SK-N-SH (cell line): ENCODE measurements around the gene PSTPIP1. TPM values are rescaled to one million over a fixed set of nuclear protein-coding genes. Genes with fewer than 3 reads are reported as not detected.

Source experiments
- CTCF ChIA-PET: fragments of 300-600, 350-600 bp; formaldehyde crosslinking; extraction: SDS; loops from one replicate; lab custom pipeline; 2021; lab: Yijun Ruan, JAX
- POLR2A ChIA-PET: fragments of 350-600 bp; sonication (Branson Sonifier 250); formaldehyde crosslinking; extraction: SDS; loops from one replicate; lab custom pipeline; 2020; ENCODE audit warnings: antibody characterized with exemption, inconsistent platforms; lab: Yijun Ruan, JAX
- DNase-seq: peaks from one replicate; pipeline ENCODE4 v3.0.0; 2012
- H2AFZ ChIP-seq: fragments of 200-600 bp; sonication (generic); 2 replicates; pipeline ENCODE4 v1.8.1; 2016; ENCODE audit warnings: antibody characterized with exemption, mild to moderate bottlenecking, low read depth
- H3F3A ChIP-seq: fragments of 200-600 bp; sonication (generic); replicated peaks from 2 replicates; pipeline ENCODE3; 2016; ENCODE audit warnings: antibody characterized with exemption, mild to moderate bottlenecking; ENCODE audit not compliant: insufficient read depth
- H3K27ac ChIP-seq, 2 experiments: fragments of 200-500 bp in 1 of 2; fragments of 200-600 bp in 1 of 2; sonication (Bioruptor generic) in 1 of 2; sonication (generic), shearing (Covaris generic) in 1 of 2; 2 replicates each; pipeline versions ENCODE4 v1.5.1 to v1.6.1; 2014 to 2016; ENCODE audit warnings: low read depth in 2 of 2, inconsistent platforms in 1 of 2, low read length in 1 of 2, mild to moderate bottlenecking in 1 of 2, mixed read lengths in 1 of 2
- H3K27me3 ChIP-seq: fragments of 200-600 bp; sonication (generic), shearing (Covaris generic); 2 replicates; pipeline ENCODE4 v1.6.1; 2016; ENCODE audit warnings: mixed run types; ENCODE audit not compliant: insufficient read depth
- H3K36me3 ChIP-seq, 2 experiments: fragments of 200-500 bp in 1 of 2; fragments of 200-600 bp in 1 of 2; sonication (Bioruptor generic) in 1 of 2; sonication (generic) in 1 of 2; replicated peaks in 1 of 2; 2 replicates each; pipeline versions ENCODE3 to v1.5.1; 2014 to 2016; ENCODE audit warnings: low read length in 1 of 2, mild to moderate bottlenecking in 1 of 2; ENCODE audit not compliant: insufficient read depth in 2 of 2, control insufficient read depth in 1 of 2
- H3K4me1 ChIP-seq, 2 experiments: fragments of 200-500 bp in 1 of 2; fragments of 200-600 bp in 1 of 2; sonication (Bioruptor generic) in 1 of 2; sonication (generic), shearing (Covaris generic) in 1 of 2; 2 replicates each; pipeline versions ENCODE4 v1.5.1 to v1.6.1; 2014 to 2016; ENCODE audit warnings: low read depth in 1 of 2, low read length in 1 of 2, mixed run types in 1 of 2; ENCODE audit not compliant: insufficient read depth in 2 of 2, control insufficient read depth in 1 of 2
- H3K4me2 ChIP-seq: fragments of 200-600 bp; sonication (generic), shearing (Covaris generic); 2 replicates; pipeline ENCODE4 v1.6.1; 2017; ENCODE audit warnings: mixed run types
- H3K4me3 ChIP-seq, 2 experiments: fragments of 200-500 bp in 1 of 2; fragments of 200-600 bp in 1 of 2; sonication (Bioruptor generic) in 1 of 2; sonication (generic), shearing (Covaris generic) in 1 of 2; 2 replicates each; pipeline versions ENCODE4 v1.5.1 to v1.8.1; 2014 to 2016; ENCODE audit warnings: low read depth in 2 of 2, inconsistent platforms in 1 of 2, low read length in 1 of 2, mild to moderate bottlenecking in 1 of 2, mixed read lengths in 1 of 2, moderate library complexity in 1 of 2
- H3K79me2 ChIP-seq: fragments of 200-600 bp; sonication (generic); 2 replicates; pipeline ENCODE4 v1.8.1; 2017; ENCODE audit warnings: mild to moderate bottlenecking; ENCODE audit not compliant: insufficient read depth
- H3K9ac ChIP-seq: fragments of 200-600 bp; sonication (generic); 2 replicates; pipeline ENCODE4 v1.6.1; 2017; ENCODE audit warnings: mixed run types
- H3K9me2 ChIP-seq: fragments of 200-600 bp; sonication (generic); 2 replicates; pipeline ENCODE4 v1.6.1; 2017; ENCODE audit warnings: mixed run types
- H3K9me3 ChIP-seq: fragments of 200-600 bp; sonication (generic); 2 replicates; pipeline ENCODE4 v1.6.1; 2017; ENCODE audit warnings: mixed run types, mild to moderate bottlenecking, moderate library complexity
- H4K20me1 ChIP-seq: fragments of 200-600 bp; sonication (generic); 2 replicates; pipeline ENCODE4 v1.6.1; 2017; ENCODE audit warnings: mild to moderate bottlenecking, mixed run types; ENCODE audit not compliant: insufficient read depth
- FOSL2 ChIP-seq: IDR thresholded peaks from 2 replicates; pipeline ENCODE4 v1.4.0; 2012; ENCODE audit warnings: low read depth, mild to moderate bottlenecking, moderate library complexity, borderline replicate concordance
- JUND ChIP-seq: IDR thresholded peaks from 2 replicates; pipeline ENCODE4 v1.4.0; 2012
- MAX ChIP-seq: IDR thresholded peaks from 2 replicates; pipeline ENCODE4 v1.4.0; 2012; ENCODE audit warnings: low read depth
- MXI1 ChIP-seq: IDR thresholded peaks from 2 replicates; pipeline ENCODE4 v1.6.1; 2012; ENCODE audit warnings: mild to moderate bottlenecking, low read depth, low read length, improper control_type of control experiment
- NRF1 ChIP-seq: IDR thresholded peaks from 2 replicates; pipeline ENCODE4 v1.6.1; 2012; ENCODE audit warnings: low read depth, mild to moderate bottlenecking, low read length
- POLR2AphosphoS5 ChIP-seq: IDR thresholded peaks from 2 replicates; pipeline ENCODE4 v1.6.1; 2012; ENCODE audit warnings: low read depth, low read length
- RXRA ChIP-seq: IDR thresholded peaks from 2 replicates; pipeline ENCODE4 v1.4.0; 2012; ENCODE audit warnings: low read depth, mild to moderate bottlenecking, borderline replicate concordance
- TAF1 ChIP-seq: IDR thresholded peaks from 2 replicates; pipeline ENCODE4 v1.6.1; 2012; ENCODE audit warnings: low read depth, mild to moderate bottlenecking, low read length, moderate library complexity, borderline replicate concordance
- TCF12 ChIP-seq: IDR thresholded peaks from 2 replicates; pipeline ENCODE4 v1.4.0; 2012
- YY1 ChIP-seq: IDR thresholded peaks from 2 replicates; pipeline ENCODE4 v1.4.0; 2012; ENCODE audit warnings: low read depth, mild to moderate bottlenecking
- whole genome bisulfite sequencing: methylation state at CpG from one replicate; pipeline ENCODE4 v1.1.6; 2017; ENCODE audit warnings: low lambda C conversion rate; 5-methylcytosine and 5-hydroxymethylcytosine counted together
- polyA plus RNA-seq, 3 experiments: library from polyadenylated mRNA; depleted of rRNA; stranded (reverse); fragments of >200 nt; gene quantifications; 2 replicates each; pipeline ENCODE4 v1.2.3, GENCODE V29; 2012

Gene PSTPIP1
- polyA plus RNA-seq, 1 of the 3 experiments (the other 2 are of a cell fraction): 0.69 TPM

GRCh38 chr15:77042955-77043920 is 48.3 kb downstream of the PSTPIP1 start:
- POLR2A ChIA-PET: no interaction called here
- DNase-seq: no peak

GRCh38 chr15:77044228-77045042 is 49.5 kb downstream of the PSTPIP1 start:
- Histone ChIP-seq H3K9me3 (no peaks in the 10 kb centered on the region), H4K20me1 (no peaks in the 10 kb centered on the region), H3K4me2 (no peak overlapping the region), H2AFZ (no peak overlapping the region), H3F3A (peaks cover 11% of the 10 kb centered on the region), H3K4me1 (peaks cover 0 to 7% of the 10 kb centered on the region in 2 experiments; a peak in 3 of 4 replicates), H3K36me3 (peaks cover 26 to 70% of the 10 kb centered on the region in 2 experiments), H3K27me3 (no peaks in the 10 kb centered on the region), H3K27ac (no peak overlapping the region), H3K4me3 (no peak overlapping the region), H3K9ac (no peak overlapping the region), H3K79me2 (no peaks in the 10 kb centered on the region), H3K9me2 (no peaks in the 10 kb centered on the region)
- WGBS: 94% methylated on average over 4 of the region's 7 CpGs
- ChIA-PET CTCF (interaction anchor here (3.6 kb wide), 1 partner anchor 9 kb away, joined by 13 read pairs; no protein-coding TSS in a partner anchor), POLR2A (no interaction called here)
- DNase-seq: no peak
- TF ChIP-seq MXI1 (no peak), NRF1 (no peak), POLR2AphosphoS5 (no peak), YY1 (no peak), TCF12 (no peak)

More at GRCh38 chr15:77042955-77043920, 48.3 kb downstream of the PSTPIP1 start:
- H4K20me1 ChIP-seq: no peaks in the 10 kb centered on the region
- no peak overlapping the region; a peak in 1 of 4 replicates for H3K27ac ChIP-seq
- 88% methylated on average over 20 of the region's 20 CpGs for WGBS
- CTCF ChIA-PET: interaction anchor here (3.6 kb wide), 1 partner anchor 8 kb away, joined by 13 read pairs; no protein-coding TSS in a partner anchor
- no peaks in the 10 kb centered on the region for H3K79me2 ChIP-seq
- no peak overlapping the region for H3K4me3 ChIP-seq
- no peaks in the 10 kb centered on the region for H3K27me3 ChIP-seq
- peaks cover 20 to 61% of the 10 kb centered on the region in 2 experiments for H3K36me3 ChIP-seq
- no peak overlapping the region for H3K4me2 ChIP-seq
- H3K4me1 ChIP-seq: peaks cover 0 to under 1% of the 10 kb centered on the region in 2 experiments; a peak in 3 of 4 replicates
- TF ChIP-seq RXRA (no peak), JUND (no peak), TAF1 (no peak), NRF1 (no peak), MAX (no peak), FOSL2 (no peak)
- H3K9ac ChIP-seq: no peak overlapping the region
- no peaks in the 10 kb centered on the region for H3K9me3 ChIP-seq
- H3F3A ChIP-seq: peaks cover 8% of the 10 kb centered on the region
- no peaks in the 10 kb centered on the region for H3K9me2 ChIP-seq
- H2AFZ ChIP-seq: no peak overlapping the region
